WTC11 (cell line): Measurements from ENCODE around the gene MYO16. TPM values are rescaled to one million over a fixed set of nuclear protein-coding genes. Genes with fewer than 3 reads are reported as not detected.

ENCODE experiments used
- ATAC-seq: fragments of 200-7000 bp; cut with Tn5 transposase; 2 replicates; pipeline ENCODE4 v1.10.0; 2021; ENCODE audit warnings: mild to moderate bottlenecking, moderate library complexity
- CTCF ChIA-PET: fragments of 300-600 bp; sonication (Branson Sonifier 250); formaldehyde crosslinking; loops from one replicate; lab custom pipeline; 2021; ENCODE audit warnings: antibody characterized with exemption; lab: Charles Lee
- POLR2A ChIA-PET: fragments of 350-600 bp; sonication (Branson Sonifier 250); formaldehyde crosslinking; loops from one replicate; lab custom pipeline; 2021; ENCODE audit warnings: antibody characterized with exemption; lab: Charles Lee
- DNase-seq: peaks from one replicate; pipeline ENCODE4 v3.0.0; 2021; ENCODE audit warnings: low spot score
- H3K27ac Mint-ChIP-seq: 2 replicates; pipeline ENCODE4 v1.8.0; 2021; ENCODE audit warnings: mixed read lengths
- H3K27me3 Mint-ChIP-seq: 2 replicates; pipeline ENCODE4 v1.8.0; 2021; ENCODE audit warnings: low read depth, mild to moderate bottlenecking, moderate library complexity, mixed read lengths
- H3K36me3 Mint-ChIP-seq: 2 replicates; pipeline ENCODE4 v1.8.0; 2021; ENCODE audit warnings: mixed read lengths
- H3K4me1 Mint-ChIP-seq: 2 replicates; pipeline ENCODE4 v1.8.0; 2022; ENCODE audit warnings: mixed read lengths
- H3K4me3 Mint-ChIP-seq: 2 replicates; pipeline ENCODE4 v1.8.0; 2021; ENCODE audit warnings: mild to moderate bottlenecking, moderate library complexity, mixed read lengths
- H3K9me3 Mint-ChIP-seq: 2 replicates; pipeline ENCODE4 v1.8.0; 2021; ENCODE audit warnings: mixed read lengths
- AR ChIP-seq: fragments of 250-450 bp; sonication (Bioruptor Pico); IDR thresholded peaks from 2 replicates; pipeline ENCODE4 v1.9.0; 2021; ENCODE audit warnings: mild to moderate bottlenecking
- ATF1 ChIP-seq: sonication (generic); formaldehyde crosslinking; IDR thresholded peaks from 2 replicates; pipeline ENCODE4 v1.8.1; 2023; ENCODE audit warnings: mild to moderate bottlenecking, moderate library complexity, missing genetic modification reagents
- ATF6 ChIP-seq: sonication (generic); formaldehyde crosslinking; IDR thresholded peaks from 2 replicates; pipeline ENCODE4 v1.8.1; 2023; ENCODE audit warnings: mild to moderate bottlenecking, missing genetic modification reagents
- CREM ChIP-seq: sonication (generic); formaldehyde crosslinking; IDR thresholded peaks from 2 replicates; pipeline ENCODE4 v1.8.1; 2022; ENCODE audit warnings: mild to moderate bottlenecking, missing genetic modification reagents, moderate library complexity
- E2F1 ChIP-seq: sonication (generic); formaldehyde crosslinking; IDR thresholded peaks from 2 replicates; pipeline ENCODE4 v1.8.0; 2022; ENCODE audit warnings: mild to moderate bottlenecking, missing genetic modification reagents
- ELF4 ChIP-seq: sonication (generic); formaldehyde crosslinking; IDR thresholded peaks from 2 replicates; pipeline ENCODE4 v1.8.1; 2022; ENCODE audit warnings: low read depth, mild to moderate bottlenecking, moderate library complexity, missing genetic modification reagents
- EMX1 ChIP-seq: fragments of 250-450 bp; sonication (Bioruptor Pico); IDR thresholded peaks from 2 replicates; pipeline ENCODE4 v1.8.0; 2021; ENCODE audit warnings: mild to moderate bottlenecking
- ETV6 ChIP-seq: sonication (generic); formaldehyde crosslinking; IDR thresholded peaks from 2 replicates; pipeline ENCODE4 v1.8.1; 2022; ENCODE audit warnings: mild to moderate bottlenecking, missing genetic modification reagents
- FOXK1 ChIP-seq: sonication (generic); formaldehyde crosslinking; IDR thresholded peaks from 2 replicates; pipeline ENCODE4 v1.8.0; 2022; ENCODE audit warnings: mild to moderate bottlenecking, moderate library complexity, missing genetic modification reagents
- GABPB1 ChIP-seq: sonication (generic); formaldehyde crosslinking; IDR thresholded peaks from 2 replicates; pipeline ENCODE4 v1.8.1; 2023; ENCODE audit warnings: mild to moderate bottlenecking, missing genetic modification reagents
- HMGXB4 ChIP-seq: sonication (generic); formaldehyde crosslinking; IDR thresholded peaks from 2 replicates; pipeline ENCODE4 v1.8.1; 2023; ENCODE audit warnings: mild to moderate bottlenecking, moderate library complexity, missing genetic modification reagents
- IRF1 ChIP-seq: sonication (generic); formaldehyde crosslinking; IDR thresholded peaks from 2 replicates; pipeline ENCODE4 v1.8.0; 2023; ENCODE audit warnings: missing genetic modification reagents
- JUN ChIP-seq: sonication (generic); formaldehyde crosslinking; IDR thresholded peaks from 2 replicates; pipeline ENCODE4 v1.8.0; 2023; ENCODE audit warnings: mild to moderate bottlenecking, missing genetic modification reagents
- NFATC4 ChIP-seq: fragments of 250-450 bp; sonication (Bioruptor Pico); IDR thresholded peaks from 2 replicates; pipeline ENCODE4 v1.9.0; 2021; ENCODE audit warnings: mild to moderate bottlenecking
- OVOL2 ChIP-seq: fragments of 250-450 bp; sonication (Bioruptor Pico); IDR thresholded peaks from 2 replicates; pipeline ENCODE4 v1.9.0; 2021; ENCODE audit warnings: mild to moderate bottlenecking, borderline replicate concordance
- PRDM15 ChIP-seq: sonication (generic); formaldehyde crosslinking; IDR thresholded peaks from 2 replicates; pipeline ENCODE4 v1.8.0; 2022; ENCODE audit warnings: missing genetic modification reagents
- RELA ChIP-seq: sonication (generic); formaldehyde crosslinking; IDR thresholded peaks from 2 replicates; pipeline ENCODE4 v1.8.1; 2022; ENCODE audit warnings: missing genetic modification reagents, mild to moderate bottlenecking, borderline replicate concordance
- SMAD3 ChIP-seq: sonication (generic); formaldehyde crosslinking; IDR thresholded peaks from 2 replicates; pipeline ENCODE4 v1.8.0; 2022; ENCODE audit warnings: missing genetic modification reagents, mild to moderate bottlenecking, borderline replicate concordance
- SMAD4 ChIP-seq: sonication (generic); formaldehyde crosslinking; IDR thresholded peaks from 2 replicates; pipeline ENCODE4 v1.8.0; 2022; ENCODE audit warnings: mild to moderate bottlenecking, missing genetic modification reagents
- SOX15 ChIP-seq: fragments of 250-450 bp; sonication (Bioruptor Pico); IDR thresholded peaks from 2 replicates; pipeline ENCODE4 v1.9.0; 2021; ENCODE audit warnings: mild to moderate bottlenecking
- TP53 ChIP-seq: sonication (generic); formaldehyde crosslinking; IDR thresholded peaks from 2 replicates; pipeline ENCODE4 v1.8.1; 2023; ENCODE audit warnings: mild to moderate bottlenecking, missing genetic modification reagents
- ZMAT4 ChIP-seq: fragments of 250-450 bp; sonication (Bioruptor Pico); IDR thresholded peaks from 2 replicates; pipeline ENCODE4 v1.9.0; 2021; ENCODE audit warnings: mild to moderate bottlenecking
- ZNF416 ChIP-seq: fragments of 250-450 bp; sonication (Bioruptor Pico); IDR thresholded peaks from 2 replicates; pipeline ENCODE4 v1.9.0; 2021; ENCODE audit warnings: mild to moderate bottlenecking, inconsistent platforms
- total RNA-seq: library from RNA; stranded (reverse); gene quantifications from 3 replicates; pipeline ENCODE4 v1.2.3, GENCODE V29; 2021

The MYO16 gene
- total RNA-seq, 1 experiment from 2014 or later, result 0.09 TPM

GRCh38 chr13:109166804-109167203 is 537.4 kb downstream of the MYO16 start:
- ATAC-seq, result no peak
- no peak overlapping the region for H3K4me3 Mint-ChIP-seq
- CTCF ChIA-PET, result no interaction called here
- H3K36me3 Mint-ChIP-seq, result no peaks in the 10 kb centered on the region
- no peaks in the 10 kb centered on the region; the same call in 1 of the 2 replicates for H3K27me3 Mint-ChIP-seq
- no peak for DNase-seq
- POLR2A ChIA-PET, result no interaction called here
- peaks cover 21% of the 10 kb centered on the region for H3K4me1 Mint-ChIP-seq
- no peak overlapping the region for H3K27ac Mint-ChIP-seq
- H3K9me3 Mint-ChIP-seq, result no peaks in the 10 kb centered on the region
- TF ChIP-seq HMGXB4 (no peak), SOX15 (no peak), SMAD4 (CRISPR knock-in tag) (no peak), TP53 (CRISPR knock-in tag) (no peak), ZNF416 (CRISPR knock-in tag) (no peak), AR (no peak)
- TF ChIP-seq, all 79 proteins: peak for 0

GRCh38 chr13:109172136-109172535 is 542.7 kb downstream of the MYO16 start:
- Mint-ChIP-seq H3K4me3 (no peak overlapping the region), H3K9me3 (0 out of 2 replicates have a peak, but pooled peaks cover 7% of the 10 kb centered on the region), H3K27ac (no peak overlapping the region), H3K36me3 (no peaks in the 10 kb centered on the region), H3K4me1 (peaks cover 9% of the 10 kb centered on the region; the same call in 1 of the 2 replicates), H3K27me3 (no peaks in the 10 kb centered on the region)
- DNase-seq (no peak), ATAC-seq (no peak)
- POLR2A ChIA-PET, result no interaction called here
- TF ChIP-seq SMAD3 (no peak), EMX1 (no peak), CREM (no peak), RELA (CRISPR knock-in tag) (no peak), FOXK1 (CRISPR knock-in tag) (no peak), ELF4 (CRISPR knock-in tag) (no peak), ATF6 (CRISPR knock-in tag) (no peak), ETV6 (CRISPR knock-in tag) (no peak), ATF1 (no peak), ZMAT4 (CRISPR knock-in tag) (no peak)
- CTCF ChIA-PET, result no interaction called here

- ATAC-seq (no peak), DNase-seq (no peak)
- Mint-ChIP-seq H3K27ac (no peak overlapping the region), H3K36me3 (no peaks in the 10 kb centered on the region), H3K4me1 (peaks cover 4% of the 10 kb centered on the region), H3K27me3 (no peaks in the 10 kb centered on the region), H3K9me3 (peaks cover 10% of the 10 kb centered on the region; the same call in 1 of the 2 replicates), H3K4me3 (no peak overlapping the region)
- ChIA-PET CTCF (no interaction called here), POLR2A (no interaction called here)
- TF ChIP-seq OVOL2 (CRISPR knock-in tag), result no peak
- TF ChIP-seq JUN (CRISPR knock-in tag), result no peak
- no peak for TF ChIP-seq PRDM15 (CRISPR knock-in tag)
- no peak for TF ChIP-seq NFATC4 (CRISPR knock-in tag)
- TF ChIP-seq E2F1 (CRISPR knock-in tag), result no peak
- no peak for TF ChIP-seq GABPB1 (CRISPR knock-in tag)
- TF ChIP-seq IRF1 (CRISPR knock-in tag), result no peak
Observed at GRCh38 chr13:109175666-109176065, 546.3 kb downstream of the MYO16 start.
